Neuronal stem cell (in vitro differentiated cells): ENCODE data around the gene MBIP.
A peak's percentile ranks its signal among the peaks of the same experiment; 100 is the strongest.

Experiments
- DNase-seq: peaks from one replicate; pipeline ENCODE4 v3.0.0-alpha.2; 2013; ENCODE audit warnings: low spot score
- H2AFZ ChIP-seq: one replicate; pipeline ENCODE4 v1.6.1; 2013; ENCODE audit warnings: mild to moderate bottlenecking, low read length, inconsistent platforms
- H2AK5ac ChIP-seq: 2 replicates; pipeline ENCODE4 v1.6.1; 2013; ENCODE audit warnings: low read depth, mild to moderate bottlenecking, inconsistent platforms, low read length, moderate library complexity, mixed read lengths
- H2BK120ac ChIP-seq: 2 replicates; pipeline ENCODE4 v1.6.1; 2013; ENCODE audit warnings: low read depth, mild to moderate bottlenecking, inconsistent platforms, low read length, moderate library complexity, mixed read lengths
- H2BK12ac ChIP-seq: one replicate; pipeline ENCODE4 v1.6.1; 2013; ENCODE audit warnings: low read length, inconsistent platforms
- H2BK15ac ChIP-seq: 2 replicates; pipeline ENCODE4 v1.6.1; 2013; ENCODE audit warnings: mild to moderate bottlenecking, low read length, inconsistent platforms, mixed read lengths
- H2BK5ac ChIP-seq: one replicate; pipeline ENCODE4 v1.6.1; 2013; ENCODE audit warnings: inconsistent platforms, mild to moderate bottlenecking, low read length, moderate library complexity
- H3K14ac ChIP-seq: one replicate; pipeline ENCODE4 v1.6.1; 2013; ENCODE audit warnings: low read length, inconsistent platforms
- H3K18ac ChIP-seq: 2 replicates; pipeline ENCODE4 v1.6.1; 2013; ENCODE audit warnings: low read length, inconsistent platforms
- H3K23ac ChIP-seq: 2 replicates; pipeline ENCODE4 v1.6.1; 2013; ENCODE audit warnings: low read depth, mild to moderate bottlenecking, mixed read lengths, low read length, inconsistent platforms; ENCODE audit not compliant: poor library complexity
- H3K27ac ChIP-seq: replicated peaks from 3 replicates; pipeline ENCODE4 v1.5.1; 2013; ENCODE audit warnings: low read length, inconsistent platforms
- H3K27me3 ChIP-seq, 3 experiments: 2 replicates each; pipeline ENCODE4 v1.6.1; 2013; ENCODE audit warnings: low read length in 3 of 3, mild to moderate bottlenecking in 2 of 3, inconsistent platforms in 1 of 3, low read depth in 1 of 3, mixed read lengths in 1 of 3, moderate library complexity in 1 of 3; ENCODE audit not compliant: control insufficient read depth in 3 of 3, insufficient read depth in 3 of 3
- H3K36me3 ChIP-seq, 2 donors: replicated peaks in 1 of 2; 2 replicates each; pipeline ENCODE4 v1.6.1; 2013; ENCODE audit warnings: low read length in 2 of 2; ENCODE audit not compliant: control insufficient read depth in 2 of 2, insufficient read depth in 2 of 2
- H3K4ac ChIP-seq: 2 replicates; pipeline ENCODE4 v1.6.1; 2013; ENCODE audit warnings: inconsistent platforms, mild to moderate bottlenecking, low read length, moderate library complexity
- H3K4me1 ChIP-seq, 2 donors: 1 replicate in 1 of 2; 2 replicates in 1 of 2; pipeline ENCODE4 v1.6.1; 2013; ENCODE audit warnings: low read length in 2 of 2, low read depth in 1 of 2; ENCODE audit not compliant: control insufficient read depth in 2 of 2, insufficient read depth in 1 of 2
- H3K4me2 ChIP-seq: one replicate; pipeline ENCODE4 v1.6.1; 2013; ENCODE audit warnings: mild to moderate bottlenecking, low read length, inconsistent platforms; ENCODE audit not compliant: insufficient read depth, poor library complexity, severe bottlenecking
- H3K4me3 ChIP-seq, 2 donors: 2 replicates each; pipeline ENCODE4 v1.5.1; 2013; ENCODE audit warnings: low read length in 2 of 2, mild to moderate bottlenecking in 2 of 2, inconsistent platforms in 1 of 2, moderate library complexity in 1 of 2
- H3K79me1 ChIP-seq: one replicate; pipeline ENCODE4 v1.6.1; 2013; ENCODE audit warnings: low read depth, mild to moderate bottlenecking, inconsistent platforms, low read length, moderate library complexity
- H3K9ac ChIP-seq: one replicate; pipeline ENCODE4 v1.6.1; 2013; ENCODE audit warnings: mild to moderate bottlenecking, low read depth, low read length, inconsistent platforms; ENCODE audit not compliant: poor library complexity
- H3K9me3 ChIP-seq, 2 donors: replicated peaks in 1 of 2; 2 replicates each; pipeline versions ENCODE3 to v1.6.1; 2013; ENCODE audit warnings: low read length in 2 of 2, mild to moderate bottlenecking in 2 of 2, inconsistent platforms in 1 of 2, low read depth in 1 of 2, mixed read lengths in 1 of 2, moderate library complexity in 1 of 2; ENCODE audit not compliant: control insufficient read depth in 2 of 2, insufficient read depth in 1 of 2
- H4K8ac ChIP-seq: one replicate; pipeline ENCODE4 v1.6.1; 2013; ENCODE audit warnings: low read depth, mild to moderate bottlenecking, inconsistent platforms, low read length, moderate library complexity
- H4K91ac ChIP-seq: one replicate; pipeline ENCODE4 v1.6.1; 2013; ENCODE audit warnings: low read length, low read depth, mild to moderate bottlenecking, inconsistent platforms; ENCODE audit not compliant: poor library complexity
- WGBS, 2 donors: extraction: QIAGEN DNeasy Blood & Tissue Kit; methylation state at CpG; one replicate each; pipeline ENCODE4 v1.1.7; 2013; ENCODE audit warnings: missing lambda C conversion rate in 2 of 2, mixed read lengths in 1 of 2; ENCODE audit not compliant: insufficient read length in 2 of 2, insufficient replicate concordance in 1 of 2; ENCODE audit errors: extremely low coverage in 2 of 2; 5-methylcytosine and 5-hydroxymethylcytosine counted together

The MBIP gene

DNA sequence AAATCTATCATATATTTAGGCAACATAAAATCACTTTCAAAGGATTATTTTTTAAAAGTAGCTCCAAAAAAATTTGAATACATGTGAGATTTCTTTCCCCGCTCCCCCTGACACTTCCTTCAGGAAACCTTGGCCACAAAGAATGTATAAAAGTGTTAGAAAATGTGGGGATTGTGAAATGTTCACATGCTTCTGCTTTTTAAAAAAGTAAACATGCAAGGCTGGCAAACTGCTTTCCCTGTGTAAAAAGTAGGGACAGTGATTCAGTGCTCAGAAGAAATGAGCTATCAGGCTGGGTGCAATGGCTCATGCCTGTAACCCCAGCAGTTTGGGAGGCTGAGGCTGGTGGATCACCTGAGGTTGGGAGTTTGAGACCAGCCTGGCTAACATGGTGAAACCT lies 26.6 kb downstream of the MBIP start:
- Histone ChIP-seq H3K4me3 (no peak overlapping the region), H3K4me1 (peaks cover 0 to 9% of the 10 kb centered on the region in 2 donors), H2AFZ (no peak overlapping the region), H3K27ac (no peak overlapping the region), H2BK5ac (no peak overlapping the region), H3K36me3 (peaks cover 10 to 31% of the 10 kb centered on the region in 2 donors), H4K91ac (no peak overlapping the region), H3K4me2 (no peak overlapping the region), H2AK5ac (no peak overlapping the region), H3K9me3 (no peaks in the 10 kb centered on the region), H2BK12ac (no peak overlapping the region), H4K8ac (no peak overlapping the region), H3K9ac (no peak overlapping the region), H3K18ac (no peak overlapping the region), H3K23ac (no peak overlapping the region), H3K4ac (no peak overlapping the region), H2BK15ac (no peak overlapping the region), H3K79me1 (no peaks in the 10 kb centered on the region), H3K27me3 (peaks cover 0 to 14% (median 0%) of the 10 kb centered on the region in 3 experiments), H3K14ac (no peak overlapping the region), H2BK120ac (no peak overlapping the region)
- no CpG with 5 or more reads among the region's 1 CpG for WGBS, 2 donors
- DNase-seq = no peak

- no peak for DNase-seq
- Histone ChIP-seq H3K9ac (no peak overlapping the region), H3K4me1 (peaks cover 7 to 8% of the 10 kb centered on the region in 2 donors), H4K8ac (no peak overlapping the region), H2AFZ (no peak overlapping the region), H2BK12ac (no peak overlapping the region), H3K18ac (no peak overlapping the region), H3K14ac (no peak overlapping the region), H3K4ac (no peak overlapping the region), H3K23ac (no peak overlapping the region), H2BK5ac (no peak overlapping the region), H4K91ac (no peak overlapping the region), H2AK5ac (no peak overlapping the region), H3K79me1 (no peaks in the 10 kb centered on the region), H3K4me2 (no peak overlapping the region), H2BK15ac (no peak overlapping the region), H3K27me3 (peaks cover 0 to 52% (median 0%) of the 10 kb centered on the region in 3 experiments), H3K9me3 (no peaks in the 10 kb centered on the region), H3K36me3 (no peaks in the 10 kb centered on the region), H3K27ac (no peak overlapping the region), H3K4me3 (no peak overlapping the region), H2BK120ac (no peak overlapping the region)
- WGBS, 2 donors = no CpG with 5 or more reads among the region's 1 CpG
Observed at GRCh38 chr14:36289954-36290353, 30.5 kb downstream of the MBIP start.

DNA sequence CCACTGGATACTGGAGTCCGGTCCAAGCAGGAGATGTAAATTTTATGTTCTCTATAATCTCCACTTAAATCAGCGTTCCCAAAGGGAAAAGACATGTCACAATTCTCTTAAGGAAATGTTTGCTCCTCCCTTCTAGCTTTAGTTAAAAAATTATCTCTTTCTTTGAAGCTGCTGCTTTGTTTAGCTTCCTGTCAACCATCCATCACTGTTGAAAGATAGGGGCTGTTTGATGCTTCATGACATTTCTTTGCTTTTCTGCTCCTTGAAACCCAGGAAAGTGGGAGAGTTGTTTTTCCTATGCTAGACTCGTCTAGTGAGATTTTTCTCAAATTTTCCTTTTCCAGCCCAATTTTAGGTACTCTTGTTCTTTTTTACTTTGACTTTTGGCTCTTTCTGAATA lies 31.9 kb downstream of the MBIP start:
- no peak overlapping the region for H3K14ac ChIP-seq
- no peaks in the 10 kb centered on the region for H3K36me3 ChIP-seq
- H3K4me3 ChIP-seq = no peak overlapping the region
- H2AFZ ChIP-seq = no peak overlapping the region
- no peak overlapping the region for H3K23ac ChIP-seq
- no peaks in the 10 kb centered on the region for H3K79me1 ChIP-seq
- H3K18ac ChIP-seq = no peak overlapping the region
- H3K4me2 ChIP-seq = no peak overlapping the region
- no peak overlapping the region for H2BK15ac ChIP-seq
- H3K9me3 ChIP-seq = no peaks in the 10 kb centered on the region
- H3K27ac ChIP-seq = peak overlapping the region; percentile 55
- H2BK120ac ChIP-seq = no peak overlapping the region
- peaks cover 7 to 9% of the 10 kb centered on the region in 2 donors for H3K4me1 ChIP-seq
- peaks cover 0 to 67% (median 0%) of the 10 kb centered on the region in 3 experiments for H3K27me3 ChIP-seq
- no peak overlapping the region for H2AK5ac ChIP-seq
- no peak overlapping the region for H2BK12ac ChIP-seq
- no peak overlapping the region for H4K91ac ChIP-seq
- DNase-seq = no peak
- no peak overlapping the region for H4K8ac ChIP-seq
- H3K4ac ChIP-seq = no peak overlapping the region
- WGBS, 2 donors = no CpG with 5 or more reads among the region's 3 CpGs
- no peak overlapping the region for H3K9ac ChIP-seq
- H2BK5ac ChIP-seq = no peak overlapping the region

DNA sequence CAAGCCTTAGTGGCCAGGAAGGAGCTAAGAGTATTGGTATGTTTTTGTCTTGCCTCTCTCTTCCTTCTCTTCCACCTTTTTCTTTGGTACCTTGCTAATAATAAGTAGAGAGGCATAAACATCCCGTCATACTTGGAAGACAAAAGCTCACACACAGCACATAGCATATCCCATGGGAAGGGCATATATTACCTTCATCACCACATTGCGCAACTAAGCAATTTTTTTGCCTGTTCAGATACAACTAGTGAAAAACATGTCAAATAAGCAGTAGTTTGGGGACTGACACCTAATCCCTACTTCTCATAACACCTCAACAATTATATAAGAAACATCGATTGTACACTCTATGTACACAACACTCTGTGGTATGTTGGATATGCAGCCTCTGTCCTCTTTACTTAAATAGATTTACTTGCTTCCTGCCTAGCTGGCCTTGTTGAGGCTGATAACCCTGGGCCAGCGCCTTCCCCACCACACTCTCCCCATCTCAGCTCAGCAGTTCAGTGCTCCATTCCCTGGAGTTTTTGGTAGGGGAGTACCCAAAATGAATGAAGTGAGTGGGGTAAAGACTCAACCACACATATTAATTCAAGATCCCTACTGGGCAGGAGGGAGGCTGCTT lies 35.4 kb downstream of the MBIP start:
- Histone ChIP-seq H3K27me3 (peaks cover 0 to 98% (median 0%) of the 10 kb centered on the region in 3 experiments), H3K23ac (no peak overlapping the region), H4K8ac (no peak overlapping the region), H3K14ac (no peak overlapping the region), H3K4me3 (no peak overlapping the region), H3K18ac (no peak overlapping the region), H3K9ac (no peak overlapping the region), H3K4me1 (peaks cover 12 to 15% of the 10 kb centered on the region in 2 donors), H3K4ac (no peak overlapping the region), H2BK5ac (no peak overlapping the region), H4K91ac (no peak overlapping the region), H3K4me2 (no peak overlapping the region), H2BK120ac (no peak overlapping the region), H2BK12ac (no peak overlapping the region), H2AK5ac (no peak overlapping the region), H3K79me1 (no peaks in the 10 kb centered on the region), H2BK15ac (no peak overlapping the region), H3K27ac (no peak overlapping the region), H3K9me3 (no peaks in the 10 kb centered on the region), H3K36me3 (no peaks in the 10 kb centered on the region), H2AFZ (no peak overlapping the region)
- WGBS, 2 donors = no CpG with 5 or more reads among the region's 4 CpGs
- no peak for DNase-seq
